Astrocyte (in vitro differentiated cells and primary cell): ENCODE data around the gene VPS13A. TPM values are rescaled to one million over a fixed set of nuclear protein-coding genes. Genes with fewer than 3 reads are reported as not detected.
A peak's percentile ranks its signal among the peaks of the same experiment; 100 is the strongest.

Experiments
- DNase-seq: peaks from one replicate; pipeline ENCODE4 v3.0.0-alpha.2; 2010; ENCODE audit warnings: low read depth
- FAIRE-seq: peaks from 2 replicates; lab custom pipeline; 2011; peaks lifted over from hg19 to GRCh38; lab: Jason Lieb, UNC
- H2AFZ ChIP-seq: 2 replicates; pipeline ENCODE4 v1.6.0; 2012; ENCODE audit warnings: low read depth, low read length, inconsistent platforms
- H3K27ac ChIP-seq: 2 replicates; pipeline ENCODE4 v1.5.1; 2011; ENCODE audit warnings: low read depth, low read length, inconsistent platforms
- H3K27me3 ChIP-seq: 2 replicates; pipeline ENCODE4 v1.6.0; 2011; ENCODE audit warnings: low read length, inconsistent platforms; ENCODE audit not compliant: insufficient read depth
- H3K36me3 ChIP-seq: 2 replicates; pipeline ENCODE4 v1.5.1; 2011; ENCODE audit warnings: low read length, inconsistent platforms; ENCODE audit not compliant: insufficient read depth
- H3K4me1 ChIP-seq: 2 replicates; pipeline ENCODE4 v1.5.1; 2011; ENCODE audit warnings: low read length, inconsistent platforms; ENCODE audit not compliant: insufficient read depth
- H3K4me2 ChIP-seq: 2 replicates; pipeline ENCODE4 v1.6.0; 2012; ENCODE audit warnings: low read length, inconsistent platforms
- H3K4me3 ChIP-seq: 2 replicates; pipeline ENCODE4 v1.5.1; 2011; ENCODE audit warnings: low read depth, mild to moderate bottlenecking, low read length, inconsistent platforms; ENCODE audit not compliant: insufficient read depth
- H3K79me2 ChIP-seq: 2 replicates; pipeline ENCODE4 v1.6.0; 2012; ENCODE audit warnings: mild to moderate bottlenecking, low read length, inconsistent platforms; ENCODE audit not compliant: insufficient read depth
- H3K9ac ChIP-seq: 2 replicates; pipeline ENCODE4 v1.6.0; 2012; ENCODE audit warnings: mild to moderate bottlenecking, low read length, inconsistent platforms
- H3K9me3 ChIP-seq: 2 replicates; pipeline ENCODE4 v1.5.1; 2012; ENCODE audit warnings: low read depth, mild to moderate bottlenecking, low read length, inconsistent platforms; ENCODE audit not compliant: insufficient read depth
- H4K20me1 ChIP-seq: 2 replicates; pipeline ENCODE4 v1.6.0; 2012; ENCODE audit warnings: low read length, inconsistent platforms; ENCODE audit not compliant: insufficient read depth
- H3K27ac Mint-ChIP-seq: one replicate; pipeline ENCODE4 v1.8.0; 2021; ENCODE audit warnings: mild to moderate bottlenecking, mixed read lengths; ENCODE audit not compliant: unreplicated experiment
- H3K27me3 Mint-ChIP-seq: one replicate; pipeline ENCODE4 v1.8.0; 2021; ENCODE audit warnings: low read depth, mixed read lengths; ENCODE audit not compliant: unreplicated experiment
- H3K36me3 Mint-ChIP-seq: one replicate; pipeline ENCODE4 v1.8.0; 2021; ENCODE audit warnings: low read depth, mixed read lengths; ENCODE audit not compliant: unreplicated experiment
- H3K4me1 Mint-ChIP-seq: one replicate; pipeline ENCODE4 v1.8.0; 2021; ENCODE audit warnings: low read depth, mixed read lengths; ENCODE audit not compliant: unreplicated experiment
- H3K4me3 Mint-ChIP-seq: one replicate; pipeline ENCODE4 v1.8.0; 2021; ENCODE audit warnings: mild to moderate bottlenecking, moderate library complexity, mixed read lengths; ENCODE audit not compliant: unreplicated experiment
- H3K9me3 Mint-ChIP-seq: one replicate; pipeline ENCODE4 v1.8.0; 2021; ENCODE audit warnings: mild to moderate bottlenecking, mixed read lengths; ENCODE audit not compliant: unreplicated experiment
- CTCF ChIP-seq: IDR thresholded peaks from 2 replicates; pipeline ENCODE4 v1.5.1; 2011; ENCODE audit warnings: low read depth, mild to moderate bottlenecking, inconsistent platforms, low read length, moderate library complexity; ENCODE audit not compliant: insufficient read depth
- EZH2 ChIP-seq: IDR thresholded peaks from 2 replicates; pipeline ENCODE4 v1.6.1; 2012; ENCODE audit warnings: mild to moderate bottlenecking, low read length, inconsistent platforms; ENCODE audit not compliant: insufficient read depth
- total RNA-seq: library from RNA; stranded (reverse); gene quantifications from 2 replicates; pipeline ENCODE4 v1.2.1, GENCODE V29; 2021

VPS13A gene
- total RNA-seq, 1 donor from 2014 or later, result 34.9 TPM

DNA sequence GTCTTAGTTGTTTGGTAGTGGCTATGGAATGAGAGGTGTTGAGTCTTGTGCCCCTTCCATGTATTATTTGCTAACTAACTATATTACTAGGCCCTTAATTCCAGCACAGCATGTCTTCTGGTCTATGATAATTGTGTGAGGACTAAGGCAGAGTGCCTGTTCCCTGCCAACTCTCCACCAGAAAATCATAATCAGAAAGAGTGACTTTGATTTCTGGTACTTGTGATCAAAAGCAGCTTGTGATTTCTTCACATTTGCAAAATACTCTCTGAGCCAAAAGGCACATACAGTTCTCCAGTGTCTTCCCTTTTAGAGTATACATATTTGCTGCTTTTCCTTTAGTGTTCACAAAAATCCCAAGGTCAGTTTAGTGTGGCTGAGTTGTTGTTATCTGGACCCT, 240.9 kb downstream of the VPS13A start:
- H3K9me3 Mint-ChIP-seq, result no peaks in the 10 kb centered on the region
- H3K27ac ChIP-seq, result no peak overlapping the region
- FAIRE-seq, result no peak

GRCh38 chr9:77420641-77421040, 243.3 kb downstream of the VPS13A start:
- H2AFZ ChIP-seq, result no peak overlapping the region

More for the DNA sequence above, 240.9 kb downstream of the VPS13A start:
- H3K4me2 ChIP-seq, result no peak overlapping the region
- no peak overlapping the region for H2AFZ ChIP-seq
- Mint-ChIP-seq H3K4me3 (no peak overlapping the region), H3K27ac (peak overlapping the region; percentile 54), H3K4me1 (peaks cover 28% of the 10 kb centered on the region), H3K27me3 (no peaks in the 10 kb centered on the region), H3K36me3 (peaks cover 4% of the 10 kb centered on the region)
- no peaks in the 10 kb centered on the region for H3K27me3 ChIP-seq
- H3K4me3 ChIP-seq, result no peak overlapping the region
- no peaks in the 10 kb centered on the region for H4K20me1 ChIP-seq
- peaks cover 11% of the 10 kb centered on the region for H3K4me1 ChIP-seq
- H3K79me2 ChIP-seq, result no peaks in the 10 kb centered on the region
- H3K9ac ChIP-seq, result no peak overlapping the region
- H3K9me3 ChIP-seq, result no peaks in the 10 kb centered on the region
- no peak for TF ChIP-seq CTCF
- TF ChIP-seq EZH2, result no peak
- H3K36me3 ChIP-seq, result no peaks in the 10 kb centered on the region
- DNase-seq, result no peak

More at GRCh38 chr9:77420641-77421040, 243.3 kb downstream of the VPS13A start:
- H3K27ac ChIP-seq, result no peak overlapping the region
- Mint-ChIP-seq H3K36me3 (peaks cover 2% of the 10 kb centered on the region), H3K9me3 (no peaks in the 10 kb centered on the region), H3K4me3 (no peak overlapping the region), H3K27me3 (no peaks in the 10 kb centered on the region), H3K27ac (no peak overlapping the region), H3K4me1 (peaks cover 33% of the 10 kb centered on the region)
- no peaks in the 10 kb centered on the region for H3K9me3 ChIP-seq
- H3K4me2 ChIP-seq, result no peak overlapping the region
- no peak for DNase-seq
- H3K4me3 ChIP-seq, result no peak overlapping the region
- no peaks in the 10 kb centered on the region for H3K27me3 ChIP-seq
- H4K20me1 ChIP-seq, result no peaks in the 10 kb centered on the region
- no peak overlapping the region for H3K9ac ChIP-seq
- H3K36me3 ChIP-seq, result no peaks in the 10 kb centered on the region
- FAIRE-seq, result no peak
- peaks cover 18% of the 10 kb centered on the region for H3K4me1 ChIP-seq
- H3K79me2 ChIP-seq, result no peaks in the 10 kb centered on the region
- TF ChIP-seq EZH2, result no peak
- no peak for TF ChIP-seq CTCF
